D721Med (cell line): Measurements from ENCODE around the gene FILIP1.

Experiments used
- DNase-seq: peaks from one replicate; pipeline ENCODE4 v3.0.0; 2011; ENCODE audit warnings: low spot score; ENCODE audit not compliant: insufficient read length
- FAIRE-seq: peaks from 2 replicates; lab custom pipeline; 2011; peaks lifted over from hg19 to GRCh38; lab: Jason Lieb, UNC
- TF ChIP-seq, protein P1 (sequence below): IDR thresholded peaks from 2 replicates; pipeline ENCODE4 v1.5.1; 2012; ENCODE audit warnings: mild to moderate bottlenecking, control low read depth; ENCODE audit not compliant: insufficient read depth; ENCODE audit errors: missing control alignments

Gene FILIP1

GRCh38 chr6:75479712-75480111, 13.9 kb downstream of the FILIP1 start:
- DNase-seq (no peak), FAIRE-seq (no peak)
- TF ChIP-seq, protein P1, sequence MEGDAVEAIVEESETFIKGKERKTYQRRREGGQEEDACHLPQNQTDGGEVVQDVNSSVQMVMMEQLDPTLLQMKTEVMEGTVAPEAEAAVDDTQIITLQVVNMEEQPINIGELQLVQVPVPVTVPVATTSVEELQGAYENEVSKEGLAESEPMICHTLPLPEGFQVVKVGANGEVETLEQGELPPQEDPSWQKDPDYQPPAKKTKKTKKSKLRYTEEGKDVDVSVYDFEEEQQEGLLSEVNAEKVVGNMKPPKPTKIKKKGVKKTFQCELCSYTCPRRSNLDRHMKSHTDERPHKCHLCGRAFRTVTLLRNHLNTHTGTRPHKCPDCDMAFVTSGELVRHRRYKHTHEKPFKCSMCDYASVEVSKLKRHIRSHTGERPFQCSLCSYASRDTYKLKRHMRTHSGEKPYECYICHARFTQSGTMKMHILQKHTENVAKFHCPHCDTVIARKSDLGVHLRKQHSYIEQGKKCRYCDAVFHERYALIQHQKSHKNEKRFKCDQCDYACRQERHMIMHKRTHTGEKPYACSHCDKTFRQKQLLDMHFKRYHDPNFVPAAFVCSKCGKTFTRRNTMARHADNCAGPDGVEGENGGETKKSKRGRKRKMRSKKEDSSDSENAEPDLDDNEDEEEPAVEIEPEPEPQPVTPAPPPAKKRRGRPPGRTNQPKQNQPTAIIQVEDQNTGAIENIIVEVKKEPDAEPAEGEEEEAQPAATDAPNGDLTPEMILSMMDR: no peak

GRCh38 chr6:75478929-75479328, 14.7 kb downstream of the FILIP1 start:
- no peak for DNase-seq
- TF ChIP-seq, protein P1: no peak
- no peak for FAIRE-seq

DNA sequence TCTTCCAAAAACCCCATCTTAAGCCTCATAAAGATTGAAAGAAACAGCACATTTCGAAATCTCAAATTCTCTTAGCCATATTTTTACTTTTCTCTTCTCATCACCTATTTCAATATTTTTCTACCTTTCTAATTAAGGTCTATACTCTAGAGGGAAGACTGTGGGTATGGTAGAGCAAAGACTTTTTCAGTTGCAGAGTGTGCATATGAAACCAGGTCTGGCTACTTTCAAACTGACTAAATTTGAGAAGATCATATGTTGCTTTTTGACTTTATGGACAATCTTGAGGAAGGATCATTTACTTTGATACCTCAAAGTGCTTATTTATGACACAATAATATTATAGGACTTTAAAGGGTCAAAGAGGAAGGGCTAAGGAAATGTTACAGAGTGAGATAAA, 20.7 kb downstream of the FILIP1 start:
- TF ChIP-seq, protein P1: no peak
- FAIRE-seq (no peak), DNase-seq (no peak)

DNA sequence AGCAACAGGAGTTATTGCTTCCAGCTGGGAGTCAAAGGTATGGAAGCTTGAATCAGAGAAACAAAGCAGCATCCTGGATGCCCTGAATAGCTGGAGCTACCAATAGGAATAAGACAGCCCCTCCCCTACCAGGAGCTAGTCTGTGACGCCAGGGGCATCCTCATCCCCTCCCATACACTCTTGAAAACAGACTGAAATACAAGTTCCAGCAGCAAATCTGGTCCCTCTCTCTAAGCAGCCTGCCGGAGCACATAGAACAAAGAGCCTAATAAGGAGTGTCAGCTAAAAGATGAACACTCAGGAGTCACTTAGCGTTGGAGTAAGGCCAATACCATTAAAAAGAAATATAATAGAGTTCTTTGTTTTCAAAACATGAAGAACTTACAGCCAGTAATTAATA, 25.6 kb downstream of the FILIP1 start:
- DNase-seq (no peak), FAIRE-seq (no peak)
- TF ChIP-seq, protein P1: no peak

- TF ChIP-seq, protein P1: no peak
- FAIRE-seq: no peak
- DNase-seq: no peak
These were observed 26.3 kb downstream of the FILIP1 start for GRCh38 chr6:75467284-75467683.

DNA sequence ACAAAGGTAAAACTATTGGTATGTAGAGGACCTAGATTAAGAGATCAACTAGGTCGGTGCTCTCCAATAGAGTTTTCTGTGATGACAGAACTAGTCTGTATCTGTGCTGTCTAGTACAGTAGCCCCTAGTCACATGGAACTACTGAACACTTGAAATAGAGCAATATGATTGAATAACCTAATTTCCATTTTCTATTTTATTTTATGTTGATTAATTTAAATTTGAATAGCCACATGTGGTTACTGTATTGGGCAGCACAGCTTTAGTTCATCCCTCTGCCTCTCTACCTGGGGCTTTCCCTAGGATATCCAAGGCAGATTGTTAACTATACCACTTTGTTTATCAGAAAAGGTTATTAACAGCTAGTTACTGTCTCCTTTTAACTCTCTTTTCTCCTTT, 27.0 kb downstream of the FILIP1 start:
- DNase-seq: no peak
- no peak for FAIRE-seq
- TF ChIP-seq, protein P1: no peak

- DNase-seq (no peak), FAIRE-seq (no peak)
- TF ChIP-seq, protein P1: no peak
These were observed 29.7 kb downstream of the FILIP1 start for GRCh38 chr6:75463908-75464307.
